ENCODE results near the gene TAS1R1. TPM values are rescaled to one million over a fixed set of nuclear protein-coding genes. Genes with fewer than 3 reads are reported as not detected.

Gene TAS1R1
- total RNA-seq, 1 donor: 0.10 TPM

- peaks cover 6% of the 10 kb centered on the region for H3K4me1 ChIP-seq (ENCODE audit: insufficient read depth, low read length)
- no peaks in the 10 kb centered on the region for H3K9me3 ChIP-seq (ENCODE audit: low read depth, low read length)
These were observed 19.7 kb downstream of the TAS1R1 start for GRCh38 chr1:6574818-6575217.

GRCh38 chr1:6577831-6578525, 22.9 kb downstream of the TAS1R1 start:
- H3K4me1 ChIP-seq (ENCODE audit: insufficient read depth, low read length): peaks cover 33% of the 10 kb centered on the region
- H3K4me3 ChIP-seq (ENCODE audit: low read length): no peak overlapping the region
- H3K27me3 ChIP-seq (ENCODE audit: insufficient read depth, low read length): no peaks in the 10 kb centered on the region
- H3K9me3 ChIP-seq (ENCODE audit: low read depth, low read length): no peaks in the 10 kb centered on the region

More at GRCh38 chr1:6574818-6575217, 19.7 kb downstream of the TAS1R1 start:
- no peak overlapping the region for H3K4me3 ChIP-seq (ENCODE audit: low read length)
- no peaks in the 10 kb centered on the region for H3K27me3 ChIP-seq (ENCODE audit: insufficient read depth, low read length)

GRCh38 chr1:6578624-6579373, 23.7 kb downstream of the TAS1R1 start:
- no peak overlapping the region for H3K4me3 ChIP-seq (ENCODE audit: low read length)
- H3K9me3 ChIP-seq (ENCODE audit: low read depth, low read length): no peaks in the 10 kb centered on the region
- H3K27me3 ChIP-seq (ENCODE audit: insufficient read depth, low read length): no peaks in the 10 kb centered on the region
- peaks cover 33% of the 10 kb centered on the region for H3K4me1 ChIP-seq (ENCODE audit: insufficient read depth, low read length)

GRCh38 chr1:6579374-6580118, 24.4 kb downstream of the TAS1R1 start, which contains the start of gene ZBTB48:
ZBTB48 (plus strand) TSS chr1:6579994; CDS start chr1:6580610, 616 bp downstream.
- H3K9me3 ChIP-seq (ENCODE audit: low read depth, low read length): no peaks in the 10 kb centered on the region
- peak within 1 kb of the TSS; percentile 81 for H3K4me3 ChIP-seq (ENCODE audit: low read length)
- H3K4me1 ChIP-seq (ENCODE audit: insufficient read depth, low read length): peaks cover 33% of the 10 kb centered on the region
- no peaks in the 10 kb centered on the region for H3K27me3 ChIP-seq (ENCODE audit: insufficient read depth, low read length)

GRCh38 chr1:6580119-6580592, 25.0 kb downstream of the TAS1R1 start:
- H3K4me1 ChIP-seq (ENCODE audit: insufficient read depth, low read length): peaks cover 33% of the 10 kb centered on the region
- H3K9me3 ChIP-seq (ENCODE audit: low read depth, low read length): no peaks in the 10 kb centered on the region
- H3K4me3 ChIP-seq (ENCODE audit: low read length): peak overlapping the region; percentile 81
- H3K27me3 ChIP-seq (ENCODE audit: insufficient read depth, low read length): no peaks in the 10 kb centered on the region

- Histone ChIP-seq H3K9me3 (ENCODE audit: low read depth, low read length) (no peaks in the 10 kb centered on the region), H3K4me3 (ENCODE audit: low read length) (peak overlapping the region; percentile 81), H3K4me1 (ENCODE audit: insufficient read depth, low read length) (peaks cover 33% of the 10 kb centered on the region), H3K27me3 (ENCODE audit: insufficient read depth, low read length) (no peaks in the 10 kb centered on the region)
These were observed 25.7 kb downstream of the TAS1R1 start for GRCh38 chr1:6580593-6581409.

GRCh38 chr1:6581561-6582305, 26.6 kb downstream of the TAS1R1 start:
- Histone ChIP-seq H3K4me1 (ENCODE audit: insufficient read depth, low read length) (peaks cover 33% of the 10 kb centered on the region), H3K27me3 (ENCODE audit: insufficient read depth, low read length) (no peaks in the 10 kb centered on the region), H3K9me3 (ENCODE audit: low read depth, low read length) (no peaks in the 10 kb centered on the region), H3K4me3 (ENCODE audit: low read length) (no peak overlapping the region)

GRCh38 chr1:6582370-6582769, 27.3 kb downstream of the TAS1R1 start:
- Histone ChIP-seq H3K9me3 (ENCODE audit: low read depth, low read length) (no peaks in the 10 kb centered on the region), H3K4me1 (ENCODE audit: insufficient read depth, low read length) (peaks cover 33% of the 10 kb centered on the region), H3K4me3 (ENCODE audit: low read length) (no peak overlapping the region), H3K27me3 (ENCODE audit: insufficient read depth, low read length) (no peaks in the 10 kb centered on the region)

GRCh38 chr1:6584126-6585080, 29.3 kb downstream of the TAS1R1 start:
- H3K27me3 ChIP-seq (ENCODE audit: insufficient read depth, low read length): no peaks in the 10 kb centered on the region
- H3K4me1 ChIP-seq (ENCODE audit: insufficient read depth, low read length): peaks cover 34% of the 10 kb centered on the region
- no peaks in the 10 kb centered on the region for H3K9me3 ChIP-seq (ENCODE audit: low read depth, low read length)
- no peak overlapping the region for H3K4me3 ChIP-seq (ENCODE audit: low read length)

GRCh38 chr1:6585081-6585722, 30.1 kb downstream of the TAS1R1 start:
- Histone ChIP-seq H3K9me3 (ENCODE audit: low read depth, low read length) (no peaks in the 10 kb centered on the region), H3K4me3 (ENCODE audit: low read length) (no peak overlapping the region), H3K27me3 (ENCODE audit: insufficient read depth, low read length) (no peaks in the 10 kb centered on the region), H3K4me1 (ENCODE audit: insufficient read depth, low read length) (peaks cover 33% of the 10 kb centered on the region)

- Histone ChIP-seq H3K4me1 (ENCODE audit: insufficient read depth, low read length) (peaks cover 31% of the 10 kb centered on the region), H3K4me3 (ENCODE audit: low read length) (no peak overlapping the region), H3K27me3 (ENCODE audit: insufficient read depth, low read length) (no peaks in the 10 kb centered on the region), H3K9me3 (ENCODE audit: low read depth, low read length) (no peaks in the 10 kb centered on the region)
These were observed 30.7 kb downstream of the TAS1R1 start for GRCh38 chr1:6585841-6586240.

GRCh38 chr1:6586404-6586816, 31.3 kb downstream of the TAS1R1 start:
- H3K4me1 ChIP-seq (ENCODE audit: insufficient read depth, low read length): peaks cover 31% of the 10 kb centered on the region
- H3K4me3 ChIP-seq (ENCODE audit: low read length): no peak overlapping the region
- H3K9me3 ChIP-seq (ENCODE audit: low read depth, low read length): no peaks in the 10 kb centered on the region
- H3K27me3 ChIP-seq (ENCODE audit: insufficient read depth, low read length): no peaks in the 10 kb centered on the region
